Retina (tissue), 1 donor: Measurements from ENCODE around the gene SPATA31A1.
"Not testable (repeated sequence)": the region's sequence is repeated elsewhere in the genome, so short reads cannot be mapped to it uniquely, and the experiment has no call there.

ENCODE experiments used
- DNase-seq: peaks from one replicate; pipeline ENCODE4 v3.0.0-alpha.2; 2016

Gene SPATA31A1

GRCh38 chr9:39355369-39355768 is at the start of gene SPATA31A1:
Gene SPATA31A1 (plus strand): TSS chr9:39355669. CDS start chr9:39355731, 62 bp downstream.
- DNase-seq = not testable (repeated sequence)

- not testable (repeated sequence) for DNase-seq
Measured at GRCh38 chr9:39407261-39408204, 52.1 kb downstream of the SPATA31A1 start.

- DNase-seq = not testable (repeated sequence)
Measured at GRCh38 chr9:39411254-39411940, 55.9 kb downstream of the SPATA31A1 start.
